Subcutaneous adipose tissue (tissue), 4 donors: Measurements from ENCODE around the gene MARCHF3. TPM values are rescaled to one million over a fixed set of nuclear protein-coding genes. Genes with fewer than 3 reads are reported as not detected.

Experiments
- CTCF ChIP-seq: fragments of 450-650 bp; IDR thresholded peaks from one replicate; pipeline ENCODE4 v1.5.1; 2016; ENCODE audit warnings: low read depth, mild to moderate bottlenecking, control low read depth, antibody characterized with exemption, moderate library complexity
- total RNA-seq, 4 donors: library from RNA; depleted of rRNA; stranded (reverse); fragments of >200 nt; gene quantifications; one replicate each; pipeline ENCODE4 v1.1.0, GENCODE V29; 2016

Gene MARCHF3
- total RNA-seq, 4 donors from 2014 or later, result 5.8 to 30.7 (median 14.6) TPM

- TF ChIP-seq CTCF, result no peak
These were observed 172.6 kb downstream of the MARCHF3 start for GRCh38 chr5:126857472-126858410.

GRCh38 chr5:126855266-126855665, 175.1 kb downstream of the MARCHF3 start:
- TF ChIP-seq CTCF, result no peak

- TF ChIP-seq CTCF, result no peak
These were observed 175.7 kb downstream of the MARCHF3 start for GRCh38 chr5:126854526-126855110.

- TF ChIP-seq CTCF, result no peak
These were observed 177.5 kb downstream of the MARCHF3 start for GRCh38 chr5:126852841-126853271.

GRCh38 chr5:126852091-126852571, 178.2 kb downstream of the MARCHF3 start:
- TF ChIP-seq CTCF, result no peak

GRCh38 chr5:126851501-126852011, 178.8 kb downstream of the MARCHF3 start:
- no peak for TF ChIP-seq CTCF

- TF ChIP-seq CTCF, result no peak
These were observed 181.2 kb downstream of the MARCHF3 start for GRCh38 chr5:126849101-126849678.
